ENCODE results near the gene GBA3.

GBA3 gene

GRCh38 chr4:22787753-22788375, 95.1 kb downstream of the GBA3 start:
- no peak for DNase-seq (ENCODE audit: low read depth)
- no peak overlapping the region for H3K4me3 ChIP-seq (ENCODE audit: low read depth, low read length)
- no peak for TF ChIP-seq CTCF (conservative IDR thresholded peaks at IDR 0.05; ENCODE audit: low read depth, low read length)

GRCh38 chr4:22790631-22791030, 97.9 kb downstream of the GBA3 start:
- DNase-seq (ENCODE audit: low read depth): no peak
- TF ChIP-seq CTCF (conservative IDR thresholded peaks at IDR 0.05; ENCODE audit: low read depth, low read length): no peak
- no peak overlapping the region for H3K4me3 ChIP-seq (ENCODE audit: low read depth, low read length)

GRCh38 chr4:22794732-22795131, 102.0 kb downstream of the GBA3 start:
- H3K4me3 ChIP-seq (ENCODE audit: low read depth, low read length): no peak overlapping the region
- no peak for DNase-seq (ENCODE audit: low read depth)
- no peak for TF ChIP-seq CTCF (conservative IDR thresholded peaks at IDR 0.05; ENCODE audit: low read depth, low read length)

- no peak for DNase-seq (ENCODE audit: low read depth)
- H3K4me3 ChIP-seq (ENCODE audit: low read depth, low read length): no peak overlapping the region
- TF ChIP-seq CTCF (conservative IDR thresholded peaks at IDR 0.05; ENCODE audit: low read depth, low read length): no peak
Observed at GRCh38 chr4:22801391-22801790, 108.7 kb downstream of the GBA3 start.

- DNase-seq (ENCODE audit: low read depth): no peak
- no peak overlapping the region for H3K4me3 ChIP-seq (ENCODE audit: low read depth, low read length)
- TF ChIP-seq CTCF (conservative IDR thresholded peaks at IDR 0.05; ENCODE audit: low read depth, low read length): no peak
Observed at GRCh38 chr4:22802876-22803275, 110.1 kb downstream of the GBA3 start.

GRCh38 chr4:22803512-22803911, 110.8 kb downstream of the GBA3 start:
- DNase-seq (ENCODE audit: low read depth): no peak
- H3K4me3 ChIP-seq (ENCODE audit: low read depth, low read length): no peak overlapping the region
- TF ChIP-seq CTCF (conservative IDR thresholded peaks at IDR 0.05; ENCODE audit: low read depth, low read length): no peak

GRCh38 chr4:22814906-22815305, 122.2 kb downstream of the GBA3 start:
- DNase-seq (ENCODE audit: low read depth): no peak
- no peak for TF ChIP-seq CTCF (conservative IDR thresholded peaks at IDR 0.05; ENCODE audit: low read depth, low read length)

More at GRCh38 chr4:22814906-22815305, 122.2 kb downstream of the GBA3 start:
- H3K4me3 ChIP-seq (ENCODE audit: low read depth, low read length): no peak overlapping the region
